ENCODE measurements around the gene CP.

CP gene

GRCh38 chr3:149151843-149152242 lies 69.8 kb downstream of the CP start:
- H3K4me3 ChIP-seq (replicated peaks; ENCODE audit: insufficient read depth, low read length): no peak overlapping the region
- peak in 1 of 2 experiments; percentile 47 for DNase-seq (ENCODE audit: low read depth in 1 of 2, low spot score in 1 of 2)
- TF ChIP-seq GABPA (IDR thresholded peaks at IDR 0.05; ENCODE audit: low read depth) (no peak), REST (IDR thresholded peaks at IDR 0.05; ENCODE audit: insufficient replicate concordance, low read depth) (no peak), POLR2AphosphoS5 (IDR thresholded peaks at IDR 0.05; ENCODE audit: low read depth) (no peak), CTCF (IDR thresholded peaks at IDR 0.05; ENCODE audit: insufficient read depth, low read length) (no peak), SPI1 (IDR thresholded peaks at IDR 0.05; ENCODE audit: borderline replicate concordance, low read depth) (no peak)
- H3K27me3 ChIP-seq (ENCODE audit: insufficient read depth, poor library complexity, severe bottlenecking): no peaks in the 10 kb centered on the region
- H3K27ac ChIP-seq (replicated peaks): no peak overlapping the region

DNA sequence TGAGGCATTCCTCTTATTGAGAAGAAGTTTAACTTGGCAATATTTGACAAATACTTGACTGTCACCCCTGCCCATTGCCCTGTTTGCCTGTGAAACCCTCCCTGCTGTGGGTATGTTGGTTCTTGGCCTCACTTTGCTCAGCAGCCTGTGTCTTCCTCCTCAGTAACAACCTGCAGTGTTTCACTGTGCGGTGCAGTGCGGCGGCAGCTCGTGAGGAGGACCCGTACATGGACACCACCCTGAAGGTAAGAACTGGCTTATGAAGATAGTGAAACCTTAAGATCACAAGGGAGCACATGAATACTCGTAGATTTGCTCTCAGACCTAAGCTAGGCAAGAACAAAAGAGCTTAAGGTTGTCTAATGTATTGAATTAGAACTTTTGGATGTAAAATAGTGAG lies 71.2 kb downstream of the CP start:
- H3K27ac ChIP-seq (replicated peaks): no peak overlapping the region
- TF ChIP-seq SPI1 (IDR thresholded peaks at IDR 0.05; ENCODE audit: borderline replicate concordance, low read depth): no peak
- no peak for TF ChIP-seq POLR2AphosphoS5 (IDR thresholded peaks at IDR 0.05; ENCODE audit: low read depth)
- no peak for TF ChIP-seq GABPA (IDR thresholded peaks at IDR 0.05; ENCODE audit: low read depth)
- no peak for TF ChIP-seq CTCF (IDR thresholded peaks at IDR 0.05; ENCODE audit: insufficient read depth, low read length)
- no peak for TF ChIP-seq REST (IDR thresholded peaks at IDR 0.05; ENCODE audit: insufficient replicate concordance, low read depth)
- DNase-seq (ENCODE audit: low read depth in 1 of 2, low spot score in 1 of 2): no peak
- no peak overlapping the region for H3K4me3 ChIP-seq (replicated peaks; ENCODE audit: insufficient read depth, low read length)
- H3K27me3 ChIP-seq (ENCODE audit: insufficient read depth, poor library complexity, severe bottlenecking): no peaks in the 10 kb centered on the region

DNA sequence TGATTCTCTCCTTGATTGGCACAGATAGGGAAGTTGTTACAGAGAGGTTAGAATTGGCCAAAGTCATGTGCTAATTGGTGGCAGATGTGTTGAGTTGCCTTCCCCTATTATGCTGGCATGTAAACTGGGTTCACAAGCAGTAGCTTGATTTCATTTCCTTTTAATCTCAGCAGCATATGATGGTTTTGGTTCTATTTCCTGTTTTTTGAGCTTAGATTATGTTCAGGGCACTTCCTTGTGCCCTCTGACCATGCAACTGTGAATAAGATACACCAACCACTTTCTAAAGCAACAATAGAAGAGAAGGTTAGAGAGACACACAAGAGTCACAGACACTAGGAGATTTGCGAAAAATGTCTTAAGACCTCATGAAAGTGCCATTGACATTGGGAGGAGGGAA lies 75.7 kb downstream of the CP start:
- TF ChIP-seq SPI1 (IDR thresholded peaks at IDR 0.05; ENCODE audit: borderline replicate concordance, low read depth) (peak; percentile 65), CTCF (IDR thresholded peaks at IDR 0.05; ENCODE audit: insufficient read depth, low read length) (no peak)
- no peak overlapping the region for H3K4me3 ChIP-seq (replicated peaks; ENCODE audit: insufficient read depth, low read length)
- DNase-seq (ENCODE audit: low read depth in 1 of 2, low spot score in 1 of 2): peak in 1 of 2 experiments; percentile 54
- no peaks in the 10 kb centered on the region for H3K27me3 ChIP-seq (ENCODE audit: insufficient read depth, poor library complexity, severe bottlenecking)
- no peak overlapping the region for H3K27ac ChIP-seq (replicated peaks)

- peak in 1 of 2 experiments; percentile 12 for DNase-seq (ENCODE audit: low read depth in 1 of 2, low spot score in 1 of 2)
- TF ChIP-seq REST (IDR thresholded peaks at IDR 0.05; ENCODE audit: insufficient replicate concordance, low read depth): no peak
- TF ChIP-seq SPI1 (IDR thresholded peaks at IDR 0.05; ENCODE audit: borderline replicate concordance, low read depth): no peak
- TF ChIP-seq POLR2AphosphoS5 (IDR thresholded peaks at IDR 0.05; ENCODE audit: low read depth): no peak
- TF ChIP-seq CTCF (IDR thresholded peaks at IDR 0.05; ENCODE audit: insufficient read depth, low read length): no peak
- no peak for TF ChIP-seq GABPA (IDR thresholded peaks at IDR 0.05; ENCODE audit: low read depth)
- H3K27ac ChIP-seq (replicated peaks): no peak overlapping the region
- H3K27me3 ChIP-seq (ENCODE audit: insufficient read depth, poor library complexity, severe bottlenecking): no peaks in the 10 kb centered on the region
- H3K4me3 ChIP-seq (replicated peaks; ENCODE audit: insufficient read depth, low read length): no peak overlapping the region
These were observed 76.3 kb downstream of the CP start for GRCh38 chr3:149145356-149145755.

Measured in HL-60 (cell line).